HG03060 (cell line): Measurements from ENCODE around the gene ELN.
"Not testable (repeated sequence)": the region's sequence is repeated elsewhere in the genome, so short reads cannot be mapped to it uniquely, and the experiment has no call there.

Experiments
- ATAC-seq: cut with Tn5 transposase; IDR thresholded peaks from one replicate; pipeline ENCODE4 v1.9.1; 2021; ENCODE audit warnings: low read depth, moderate number of reproducible peaks; ENCODE audit not compliant: unreplicated experiment

Gene ELN

GRCh38 chr7:74040101-74040790 lies 12.3 kb downstream of the ELN start:
- ATAC-seq, result no peak

- no peak for ATAC-seq
Observed at GRCh38 chr7:74040791-74041520, 13.0 kb downstream of the ELN start.

GRCh38 chr7:74042746-74043522 lies 15.0 kb downstream of the ELN start:
- no peak for ATAC-seq

GRCh38 chr7:74043523-74043951 lies 15.6 kb downstream of the ELN start:
- ATAC-seq, result no peak

GRCh38 chr7:74044366-74045350 lies 16.7 kb downstream of the ELN start:
- ATAC-seq, result no peak

- ATAC-seq, result not testable (repeated sequence)
Observed at GRCh38 chr7:74046581-74046980, 18.6 kb downstream of the ELN start.

GRCh38 chr7:74047804-74048380 lies 19.9 kb downstream of the ELN start:
- no peak for ATAC-seq

- no peak for ATAC-seq
Observed at GRCh38 chr7:74048999-74049599, 21.1 kb downstream of the ELN start.

- no peak for ATAC-seq
Observed at GRCh38 chr7:74049997-74050798, 22.2 kb downstream of the ELN start.

GRCh38 chr7:74051193-74051592 lies 23.2 kb downstream of the ELN start:
- no peak for ATAC-seq

- no peak for ATAC-seq
Observed at GRCh38 chr7:74051629-74052410, 23.8 kb downstream of the ELN start.

- ATAC-seq, result no peak
Observed at GRCh38 chr7:74052628-74053027, 24.7 kb downstream of the ELN start.

- ATAC-seq, result no peak
Observed at GRCh38 chr7:74053589-74054186, 25.7 kb downstream of the ELN start.

GRCh38 chr7:74056096-74056915 lies 28.3 kb downstream of the ELN start:
- ATAC-seq, result no peak

GRCh38 chr7:74057216-74057925 lies 29.4 kb downstream of the ELN start:
- ATAC-seq, result no peak

- no peak for ATAC-seq
Observed at GRCh38 chr7:74057987-74058386, 30.0 kb downstream of the ELN start.
